GM10266 (cell line): ENCODE data around the gene COBLL1.

Experiments used
- DNase-seq: peaks from one replicate; pipeline ENCODE4 v3.0.0; 2012; ENCODE audit errors: extremely low spot score
- TF ChIP-seq, protein P1 (sequence below): IDR thresholded peaks from 2 replicates; pipeline ENCODE4 v1.5.1; 2012; ENCODE audit warnings: mild to moderate bottlenecking, low read depth; ENCODE audit not compliant: control insufficient read depth, insufficient read depth; ENCODE audit errors: missing control alignments

The COBLL1 gene

DNA sequence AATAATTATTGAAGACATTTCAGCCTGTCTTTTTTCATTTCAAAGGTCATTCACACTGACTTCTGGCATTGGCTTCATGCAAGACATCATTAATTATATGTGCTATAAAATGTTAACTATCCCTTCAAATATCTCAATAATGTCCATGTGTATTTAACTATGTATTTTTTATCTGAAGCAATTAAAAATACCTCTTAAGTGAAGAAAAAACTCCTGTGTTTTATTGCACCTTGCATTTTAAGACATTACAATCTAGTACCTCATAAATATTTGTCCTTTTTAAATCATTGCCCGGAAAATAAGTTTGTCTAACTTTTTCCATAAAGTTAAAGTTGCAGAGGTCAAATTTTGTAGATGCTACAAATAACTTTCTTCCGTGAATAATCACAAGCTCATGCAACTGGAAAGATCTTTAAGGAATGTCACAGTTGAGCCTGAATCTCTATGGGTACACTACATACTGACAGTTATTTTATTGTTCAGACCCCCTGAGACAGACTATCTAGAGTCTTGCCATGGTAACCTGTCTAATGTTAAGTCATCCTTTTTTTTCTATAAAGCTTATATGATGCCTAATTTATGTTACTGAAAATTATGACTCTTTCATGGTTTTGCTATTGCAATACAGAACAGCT, 38.4 kb upstream of the COBLL1 start:
- no peak for DNase-seq
- TF ChIP-seq, protein P1, sequence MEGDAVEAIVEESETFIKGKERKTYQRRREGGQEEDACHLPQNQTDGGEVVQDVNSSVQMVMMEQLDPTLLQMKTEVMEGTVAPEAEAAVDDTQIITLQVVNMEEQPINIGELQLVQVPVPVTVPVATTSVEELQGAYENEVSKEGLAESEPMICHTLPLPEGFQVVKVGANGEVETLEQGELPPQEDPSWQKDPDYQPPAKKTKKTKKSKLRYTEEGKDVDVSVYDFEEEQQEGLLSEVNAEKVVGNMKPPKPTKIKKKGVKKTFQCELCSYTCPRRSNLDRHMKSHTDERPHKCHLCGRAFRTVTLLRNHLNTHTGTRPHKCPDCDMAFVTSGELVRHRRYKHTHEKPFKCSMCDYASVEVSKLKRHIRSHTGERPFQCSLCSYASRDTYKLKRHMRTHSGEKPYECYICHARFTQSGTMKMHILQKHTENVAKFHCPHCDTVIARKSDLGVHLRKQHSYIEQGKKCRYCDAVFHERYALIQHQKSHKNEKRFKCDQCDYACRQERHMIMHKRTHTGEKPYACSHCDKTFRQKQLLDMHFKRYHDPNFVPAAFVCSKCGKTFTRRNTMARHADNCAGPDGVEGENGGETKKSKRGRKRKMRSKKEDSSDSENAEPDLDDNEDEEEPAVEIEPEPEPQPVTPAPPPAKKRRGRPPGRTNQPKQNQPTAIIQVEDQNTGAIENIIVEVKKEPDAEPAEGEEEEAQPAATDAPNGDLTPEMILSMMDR = no peak

DNA sequence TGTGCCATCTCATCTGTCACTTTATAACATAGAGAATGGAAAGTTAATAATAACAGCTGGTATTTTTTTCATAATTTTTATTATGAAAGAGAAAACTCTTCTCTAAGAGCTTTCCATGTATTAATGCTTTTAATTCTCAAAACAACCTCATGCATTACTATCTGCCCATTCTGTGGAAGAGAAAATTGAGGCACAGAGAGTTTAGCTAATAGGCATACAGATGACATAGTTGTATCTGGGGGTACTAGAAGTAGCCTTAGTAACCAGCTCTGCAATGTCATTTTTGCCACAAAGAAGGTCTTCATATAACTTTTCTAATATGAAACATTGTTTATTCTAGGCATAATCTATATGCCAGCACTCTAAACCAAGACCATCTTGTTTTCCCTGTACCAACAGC, 36.3 kb upstream of the COBLL1 start:
- no peak for DNase-seq
- TF ChIP-seq, protein P1 = no peak

DNA sequence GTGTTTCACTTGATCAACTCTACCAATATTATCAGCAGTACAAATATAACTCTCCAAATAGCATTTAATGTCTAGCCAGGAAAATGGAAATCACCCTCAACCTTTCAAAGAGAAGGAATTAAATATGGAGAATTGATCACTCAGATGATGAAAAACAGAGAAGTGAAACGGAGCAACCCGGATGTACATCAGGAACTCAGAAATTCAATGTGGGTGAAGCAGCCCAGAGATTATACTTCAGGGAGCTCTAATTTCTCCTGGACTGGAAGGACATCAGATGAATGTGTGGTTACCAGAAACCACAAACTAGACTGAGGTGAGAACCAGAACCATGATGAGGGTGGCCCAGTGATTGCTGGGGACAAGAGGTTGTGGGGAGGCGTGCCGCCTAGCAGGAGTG, 35.5 kb upstream of the COBLL1 start:
- no peak for DNase-seq
- TF ChIP-seq, protein P1 = no peak

- TF ChIP-seq, protein P1 = no peak
- no peak for DNase-seq
These were observed 33.9 kb upstream of the COBLL1 start for GRCh38 chr2:164875334-164876205.

- no peak for DNase-seq
- TF ChIP-seq, protein P1 = no peak
These were observed 31.7 kb upstream of the COBLL1 start for GRCh38 chr2:164873210-164873908.

- no peak for DNase-seq
- TF ChIP-seq, protein P1 = no peak
These were observed 29.8 kb upstream of the COBLL1 start for GRCh38 chr2:164871404-164871803.
